HG02970 (cell line): ENCODE measurements around the gene COG2.
"Not testable (repeated sequence)": the region's sequence is repeated elsewhere in the genome, so short reads cannot be mapped to it uniquely, and the experiment has no call there.

Source experiments
- ATAC-seq: cut with Tn5 transposase; IDR thresholded peaks from one replicate; pipeline ENCODE4 v1.9.1; 2021; ENCODE audit warnings: mild to moderate bottlenecking, moderate library complexity, moderate number of reproducible peaks; ENCODE audit not compliant: unreplicated experiment, low FRiP score

Gene COG2

GRCh38 chr1:230624097-230624713 lies 18.1 kb upstream of the COG2 start:
- no peak for ATAC-seq

- no peak for ATAC-seq
These were observed 16.0 kb upstream of the COG2 start for GRCh38 chr1:230626232-230626631.

- ATAC-seq, result no peak
These were observed 14.5 kb upstream of the COG2 start for GRCh38 chr1:230627767-230628166.

DNA sequence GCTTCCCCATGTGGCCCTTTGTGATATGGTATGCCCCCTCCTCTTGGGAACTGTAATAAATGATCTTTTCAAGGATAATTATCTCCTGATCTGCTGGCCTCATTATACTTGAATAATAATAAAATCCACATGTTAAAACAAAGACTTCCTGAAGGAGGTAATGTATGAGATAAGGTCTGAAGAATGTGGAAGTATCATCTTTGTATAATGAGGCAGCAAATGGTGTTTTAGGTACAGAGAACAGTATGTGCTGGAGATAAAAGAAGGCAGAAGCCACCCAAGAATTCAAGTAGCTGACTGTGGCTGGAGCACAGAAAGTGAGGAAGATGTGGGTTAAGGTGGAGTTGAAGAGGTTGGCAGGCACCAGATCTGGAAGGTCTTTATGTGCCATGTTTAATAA lies 12.8 kb upstream of the COG2 start:
- ATAC-seq, result no peak

- ATAC-seq, result no peak
These were observed 10.8 kb upstream of the COG2 start for GRCh38 chr1:230631477-230631876.

- no peak for ATAC-seq
These were observed 9.9 kb upstream of the COG2 start for GRCh38 chr1:230632273-230632873.

DNA sequence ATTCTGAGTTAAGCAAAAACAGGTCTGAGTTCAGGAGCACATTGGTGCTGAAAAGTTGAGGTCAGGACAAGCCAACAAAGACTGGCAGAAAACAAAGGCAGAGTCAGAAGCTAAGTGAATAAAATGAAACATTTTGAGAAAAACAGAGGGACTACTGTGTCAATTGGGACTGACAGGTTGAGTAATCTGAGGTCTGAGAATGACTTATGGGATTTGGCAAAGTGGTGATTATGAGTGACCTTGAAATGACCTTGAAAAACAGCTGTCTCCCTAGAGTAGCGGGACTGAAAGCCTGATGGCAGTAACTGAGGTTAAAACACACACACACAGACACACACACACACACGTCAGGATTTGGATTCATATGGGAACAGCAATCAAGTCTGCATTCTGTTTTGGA lies 8.8 kb upstream of the COG2 start:
- no peak for ATAC-seq

GRCh38 chr1:230634384-230634783 lies 7.9 kb upstream of the COG2 start:
- no peak for ATAC-seq

DNA sequence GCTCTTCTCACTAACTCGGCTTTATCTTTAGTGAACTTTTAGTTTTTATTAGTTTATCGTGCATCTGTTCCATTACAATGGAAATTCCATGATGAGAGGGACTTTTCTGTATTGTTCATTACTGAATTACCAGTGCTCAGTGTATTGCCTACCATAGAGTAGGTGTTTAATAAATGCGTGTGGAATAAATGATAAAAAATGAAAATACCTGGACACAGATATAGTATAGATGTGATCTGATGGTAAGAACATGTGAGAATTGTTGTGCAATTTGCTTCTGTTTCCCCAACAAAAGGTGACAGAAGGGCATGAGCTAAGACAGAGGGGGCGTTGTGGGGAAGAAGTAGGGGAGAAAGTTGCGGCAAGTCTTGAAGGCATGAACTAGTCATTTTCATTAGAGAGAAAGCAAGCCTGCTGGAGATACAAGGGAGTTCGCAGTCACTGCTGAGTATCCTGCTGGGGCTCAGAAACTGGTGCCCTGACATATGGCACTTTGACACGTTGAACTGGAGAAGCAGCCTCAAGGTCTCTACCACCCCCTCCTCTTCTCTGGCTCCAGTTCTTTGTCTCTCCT lies 5.6 kb upstream of the COG2 start:
- no peak for ATAC-seq

- ATAC-seq, result no peak
These were observed 2.5 kb upstream of the COG2 start for GRCh38 chr1:230639714-230640209.

DNA sequence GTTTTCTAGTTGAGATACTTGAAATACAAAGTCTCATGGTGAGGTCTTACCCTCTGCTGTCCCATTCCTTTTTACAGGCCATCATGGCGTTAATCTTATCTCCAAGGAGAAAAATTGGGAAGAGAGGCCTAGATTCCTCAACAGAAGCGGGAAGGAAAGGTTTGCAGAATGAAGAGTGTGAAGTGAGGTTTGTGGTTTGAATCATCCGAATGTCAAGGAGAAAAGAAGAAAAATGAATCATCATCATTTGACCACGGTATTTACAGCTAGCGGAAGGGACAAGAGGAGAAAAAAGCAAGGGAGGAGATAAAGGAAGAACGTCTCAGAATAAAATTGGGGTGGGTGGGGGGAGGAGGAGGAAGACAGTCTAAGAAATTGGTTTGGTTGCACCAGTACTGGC lies 935 bp upstream of the COG2 start:
- ATAC-seq, result no peak

GRCh38 chr1:230641900-230642262 lies 400 bp upstream of the COG2 start:
- ATAC-seq, result no peak

DNA sequence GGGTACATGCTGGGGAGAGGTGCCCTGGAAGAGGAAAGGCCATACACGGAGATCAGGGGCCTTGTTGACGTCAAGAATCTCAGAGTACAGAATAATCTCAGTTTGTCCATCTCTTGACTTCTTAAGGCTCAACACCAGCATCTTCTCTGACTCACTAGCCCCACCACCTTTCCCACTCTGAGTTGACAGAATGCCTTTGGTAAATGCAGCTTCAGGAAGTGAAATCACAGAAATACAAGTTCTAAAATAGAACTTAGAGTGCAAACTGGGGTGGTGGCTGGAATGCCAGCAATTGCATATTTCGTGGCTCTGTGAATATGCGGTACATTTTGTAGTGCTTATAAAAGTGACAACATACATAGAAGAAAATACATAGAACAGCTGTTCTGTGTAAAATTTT lies 1.6 kb downstream of the COG2 start:
- no peak for ATAC-seq

DNA sequence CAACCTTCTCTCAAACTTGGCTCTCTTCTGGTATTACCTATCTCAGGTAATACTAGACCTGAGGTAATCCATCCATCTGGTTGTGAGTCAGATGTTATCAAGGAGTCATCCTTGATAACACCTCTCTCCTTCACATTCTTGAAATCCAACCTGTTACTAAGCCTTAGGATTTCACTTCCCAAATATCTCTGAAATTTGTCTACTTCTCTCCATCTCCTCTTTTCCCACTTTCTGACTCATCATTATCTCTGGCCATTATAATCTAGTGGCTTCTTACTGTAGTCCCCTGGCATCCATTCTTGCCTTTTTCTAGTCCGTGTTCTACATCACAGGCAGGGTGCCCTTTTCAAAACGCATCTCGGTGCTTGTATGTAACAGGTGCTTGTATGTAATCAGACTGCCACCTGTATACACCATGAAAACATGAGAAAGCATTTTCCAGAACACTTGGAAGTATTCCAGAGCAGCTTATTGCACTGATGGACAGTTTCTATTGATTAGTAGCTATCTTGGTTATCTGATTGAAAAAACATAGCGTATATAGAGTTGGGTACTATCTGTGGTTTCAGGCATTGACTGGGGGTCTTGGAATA lies 4.5 kb downstream of the COG2 start:
- no peak for ATAC-seq

DNA sequence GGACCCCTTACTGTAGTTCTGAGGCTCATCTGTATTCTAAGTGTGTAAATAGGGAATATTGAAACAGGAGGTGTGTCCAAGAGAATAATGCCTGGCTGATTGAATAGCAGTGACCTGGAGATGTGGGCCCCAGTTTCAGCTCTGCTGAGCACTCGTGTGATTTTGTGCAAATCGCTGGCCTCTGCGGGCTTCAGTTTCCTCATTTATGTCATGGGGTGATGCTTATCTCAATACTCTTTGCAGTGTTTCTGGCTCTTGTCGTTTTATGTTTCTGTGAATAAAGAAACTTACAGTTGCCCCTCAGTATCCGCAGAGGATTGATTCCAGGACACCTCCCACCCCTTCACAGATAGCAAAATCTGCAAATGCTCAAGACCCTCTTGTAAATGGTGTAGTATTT lies 5.0 kb downstream of the COG2 start:
- ATAC-seq, result no peak

DNA sequence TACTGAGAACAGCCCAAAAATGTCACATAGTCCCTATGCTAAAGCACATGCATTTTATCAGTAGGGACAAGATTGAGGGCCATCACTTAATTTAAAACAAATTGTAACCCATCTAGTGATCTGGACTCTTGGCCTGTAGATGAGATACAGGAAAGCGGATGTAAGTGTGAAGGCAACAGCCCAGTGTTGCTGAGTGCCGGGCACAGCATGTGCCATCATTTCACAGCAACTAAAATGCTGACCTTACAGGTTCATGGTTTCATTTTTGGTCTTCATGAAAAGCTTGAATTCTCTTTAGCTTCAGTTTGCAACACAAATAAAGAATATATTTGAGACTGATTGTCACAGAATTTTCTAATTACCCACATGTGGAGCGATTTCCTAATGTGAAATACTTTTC lies 5.8 kb downstream of the COG2 start:
- ATAC-seq, result no peak

DNA sequence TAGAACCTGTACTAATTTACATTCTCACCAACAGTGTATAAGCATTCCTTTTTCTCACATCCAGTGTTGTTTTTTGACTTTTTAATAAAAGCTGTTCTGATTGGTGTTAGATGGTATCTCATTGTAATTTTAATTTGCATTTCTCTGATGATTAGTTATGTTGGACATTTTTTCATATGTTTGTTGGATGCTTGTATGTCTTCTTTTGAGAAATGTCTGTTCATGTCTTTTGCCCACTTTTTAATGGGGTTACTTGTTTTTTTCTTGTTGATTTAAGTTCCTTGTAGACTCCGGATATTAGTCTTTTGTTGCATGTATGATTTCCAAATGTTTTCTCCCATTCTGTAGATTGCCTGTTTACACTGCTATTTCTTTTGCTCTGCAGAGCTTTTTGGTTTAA lies 8.0 kb downstream of the COG2 start:
- no peak for ATAC-seq

- ATAC-seq, result no peak
These were observed 9.0 kb downstream of the COG2 start for GRCh38 chr1:230651235-230651634.

DNA sequence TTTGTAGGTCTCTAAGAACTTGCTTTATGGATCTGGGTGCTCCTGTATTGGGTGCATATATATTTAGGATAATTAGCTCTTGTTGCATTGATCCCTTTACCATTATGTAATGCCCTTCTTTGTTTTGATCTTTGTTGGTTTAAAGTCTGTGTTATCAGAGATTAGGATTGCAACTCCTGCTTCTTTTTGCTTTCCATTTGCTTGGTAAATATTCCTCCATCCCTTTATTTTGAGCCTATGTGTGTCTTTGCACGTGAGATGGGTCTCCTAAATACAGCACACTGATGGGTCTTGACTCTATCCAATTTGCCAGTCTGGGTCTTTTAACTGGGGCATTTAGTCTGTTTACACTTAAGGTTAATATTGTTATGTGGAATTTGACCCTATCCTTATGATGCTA lies 14.4 kb downstream of the COG2 start:
- ATAC-seq, result not testable (repeated sequence)

GRCh38 chr1:230658103-230658502 lies 15.8 kb downstream of the COG2 start:
- not testable (repeated sequence) for ATAC-seq

GRCh38 chr1:230658691-230659090 lies 16.4 kb downstream of the COG2 start:
- ATAC-seq, result no peak

DNA sequence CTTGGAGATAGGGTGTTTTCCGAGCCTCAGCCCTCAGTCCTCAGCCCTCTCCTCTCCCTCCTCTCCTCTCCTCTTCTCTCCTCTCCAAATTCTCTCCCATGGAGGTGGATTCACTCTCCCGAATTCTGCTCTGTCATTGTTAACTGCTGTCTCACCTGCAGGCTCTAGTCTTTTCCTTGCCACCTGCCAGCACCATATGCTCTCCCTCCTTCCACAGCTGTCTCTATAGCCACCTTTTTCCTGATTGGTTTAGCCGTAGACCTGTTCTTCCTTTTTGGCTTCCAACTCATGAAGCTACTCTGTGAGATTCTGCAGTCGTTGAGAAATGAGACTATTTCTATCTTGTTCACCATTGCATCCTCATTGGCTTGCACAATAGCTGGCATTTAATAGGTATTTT lies 19.7 kb downstream of the COG2 start:
- no peak for ATAC-seq
